Activated CD8-positive, alpha-beta T cell treated with anti-CD3 and anti-CD28 coated beads, Interleukin-2, amount 10 ng/mL, durations not matched to agents 7 days and 5 days (primary cell): ENCODE data around the gene MRTFA. TPM values are rescaled to one million over a fixed set of nuclear protein-coding genes. Genes with fewer than 3 reads are reported as not detected.
"Not testable (repeated sequence)": the region's sequence is repeated elsewhere in the genome, so short reads cannot be mapped to it uniquely, and the experiment has no call there.

Experiments
- ATAC-seq: fragments of 150-1000 bp; cut with Tn5 transposase; one replicate; pipeline ENCODE4 v1.10.0; 2021; ENCODE audit warnings: moderate library complexity
- CTCF ChIA-PET: fragments of 350-600 bp; sonication (Branson Sonifier 250); formaldehyde crosslinking; loops from one replicate; lab custom pipeline; 2021; ENCODE audit warnings: antibody characterized with exemption; lab: Charles Lee
- POLR2A ChIA-PET: fragments of 350-600 bp; sonication (Branson Sonifier 250); formaldehyde crosslinking; loops from one replicate; lab custom pipeline; 2021; ENCODE audit warnings: antibody characterized with exemption; lab: Charles Lee
- DNase-seq: peaks from one replicate; pipeline ENCODE4 v3.0.0-alpha.2; 2020
- H3K27ac Mint-ChIP-seq: one replicate; pipeline ENCODE4 v1.8.0; 2021; ENCODE audit warnings: mild to moderate bottlenecking, mixed read lengths
- H3K27me3 Mint-ChIP-seq: one replicate; pipeline ENCODE4 v1.8.0; 2021; ENCODE audit warnings: low read depth, mixed read lengths
- H3K36me3 Mint-ChIP-seq: one replicate; pipeline ENCODE4 v1.8.0; 2021; ENCODE audit warnings: low read depth, mixed read lengths
- H3K4me1 Mint-ChIP-seq: one replicate; pipeline ENCODE4 v1.8.0; 2021; ENCODE audit warnings: low read depth, mixed read lengths
- H3K4me3 Mint-ChIP-seq: one replicate; pipeline ENCODE4 v1.8.0; 2021; ENCODE audit warnings: mild to moderate bottlenecking, mixed read lengths
- H3K9me3 Mint-ChIP-seq: one replicate; pipeline ENCODE4 v1.8.0; 2022; ENCODE audit warnings: mixed read lengths; ENCODE audit not compliant: insufficient read depth
- total RNA-seq, 2 experiments: library from RNA; stranded (reverse); gene quantifications; one replicate each; pipeline ENCODE4 v1.2.3, GENCODE V29; 2021

The MRTFA gene
- total RNA-seq, 2 experiments from 2014 or later: 65.0 to 65.1 TPM

- POLR2A ChIA-PET: no interaction called here
- CTCF ChIA-PET: interaction anchor here (0.9 to 1.3 kb wide), 2 partner anchors 14 to 93 kb away, joined by 3 read pairs; no protein-coding TSS in a partner anchor
Observed at GRCh38 chr22:40626851-40627250, 9.7 kb downstream of the MRTFA start.

DNA sequence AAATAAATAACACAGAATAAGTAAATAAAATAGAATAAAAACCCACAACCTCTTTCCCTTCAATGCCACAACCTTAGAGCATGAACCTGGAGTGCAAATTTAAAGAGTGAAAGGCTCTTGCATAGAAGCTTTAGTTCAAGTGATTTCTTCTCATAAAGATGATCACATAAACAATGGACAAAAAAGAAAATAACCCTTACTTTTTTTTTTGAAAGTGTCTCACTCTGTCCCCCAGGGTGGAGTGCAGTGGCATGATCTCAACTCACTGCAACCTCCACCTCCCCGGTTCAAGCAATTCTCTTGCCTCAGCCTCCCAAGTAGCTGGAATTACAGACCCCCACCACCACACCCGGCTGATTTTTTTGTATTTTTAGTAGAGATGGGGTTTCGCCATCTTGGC lies 10.7 kb downstream of the MRTFA start:
- DNase-seq, H3K27me3 Mint-ChIP-seq, H3K27ac Mint-ChIP-seq, ATAC-seq, POLR2A ChIA-PET, H3K4me3 Mint-ChIP-seq, H3K36me3 Mint-ChIP-seq, H3K9me3 Mint-ChIP-seq, H3K4me1 Mint-ChIP-seq, CTCF ChIA-PET: not testable (repeated sequence)

More at GRCh38 chr22:40626851-40627250, 9.7 kb downstream of the MRTFA start:
- H3K36me3 Mint-ChIP-seq: peaks cover 4% of the 10 kb centered on the region
- DNase-seq (no peak), ATAC-seq (no peak)
- peaks cover 5% of the 10 kb centered on the region for H3K4me1 Mint-ChIP-seq
- H3K4me3 Mint-ChIP-seq: no peak overlapping the region
- H3K27ac Mint-ChIP-seq: no peak overlapping the region
- no peaks in the 10 kb centered on the region for H3K27me3 Mint-ChIP-seq
- H3K9me3 Mint-ChIP-seq: no peaks in the 10 kb centered on the region

DNA sequence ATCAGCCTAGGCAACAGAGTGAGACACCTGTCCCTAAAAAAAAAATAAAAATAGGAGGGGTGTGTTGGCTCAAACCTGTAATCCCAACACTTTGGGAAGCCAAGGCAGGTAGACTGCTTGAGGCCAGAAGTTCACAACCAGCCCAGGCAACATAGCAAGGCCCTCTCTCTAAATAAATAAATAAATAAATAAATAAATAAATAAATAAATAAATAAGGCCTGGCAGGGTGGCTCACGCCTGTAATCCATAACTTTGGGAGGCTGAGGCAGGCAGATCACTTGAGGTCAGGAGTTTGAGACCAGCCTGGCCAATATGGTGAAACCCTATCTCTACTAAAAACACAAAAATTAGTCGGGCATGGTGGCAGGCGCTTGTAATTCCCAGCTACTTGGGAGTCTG lies 11.2 kb downstream of the MRTFA start:
- H3K4me3 Mint-ChIP-seq, ATAC-seq, H3K9me3 Mint-ChIP-seq, H3K4me1 Mint-ChIP-seq, POLR2A ChIA-PET, H3K27ac Mint-ChIP-seq, DNase-seq, H3K27me3 Mint-ChIP-seq, CTCF ChIA-PET: not testable (repeated sequence)
- H3K36me3 Mint-ChIP-seq: peaks cover 10% of the 10 kb centered on the region

GRCh38 chr22:40624770-40625169 lies 11.7 kb downstream of the MRTFA start:
- Mint-ChIP-seq H3K4me1 (peaks cover 5% of the 10 kb centered on the region), H3K36me3 (peaks cover 10% of the 10 kb centered on the region), H3K4me3 (no peak overlapping the region), H3K27ac (no peak overlapping the region), H3K27me3 (no peaks in the 10 kb centered on the region), H3K9me3 (no peaks in the 10 kb centered on the region)
- ChIA-PET POLR2A (no interaction called here), CTCF (no interaction called here)
- ATAC-seq (no peak), DNase-seq (no peak)

GRCh38 chr22:40621309-40622151 lies 15.0 kb downstream of the MRTFA start:
- ChIA-PET POLR2A (no interaction called here), CTCF (interaction anchor here (0.5 to 1.1 kb wide), 2 partner anchors 57 to 199 kb away, joined by 3 read pairs; no protein-coding TSS in a partner anchor)
- Mint-ChIP-seq H3K4me3 (no peak overlapping the region), H3K4me1 (peaks cover 5% of the 10 kb centered on the region), H3K27ac (no peak overlapping the region), H3K36me3 (peaks cover 20% of the 10 kb centered on the region), H3K27me3 (no peaks in the 10 kb centered on the region), H3K9me3 (no peaks in the 10 kb centered on the region)
- ATAC-seq (no peak), DNase-seq (no peak)

DNA sequence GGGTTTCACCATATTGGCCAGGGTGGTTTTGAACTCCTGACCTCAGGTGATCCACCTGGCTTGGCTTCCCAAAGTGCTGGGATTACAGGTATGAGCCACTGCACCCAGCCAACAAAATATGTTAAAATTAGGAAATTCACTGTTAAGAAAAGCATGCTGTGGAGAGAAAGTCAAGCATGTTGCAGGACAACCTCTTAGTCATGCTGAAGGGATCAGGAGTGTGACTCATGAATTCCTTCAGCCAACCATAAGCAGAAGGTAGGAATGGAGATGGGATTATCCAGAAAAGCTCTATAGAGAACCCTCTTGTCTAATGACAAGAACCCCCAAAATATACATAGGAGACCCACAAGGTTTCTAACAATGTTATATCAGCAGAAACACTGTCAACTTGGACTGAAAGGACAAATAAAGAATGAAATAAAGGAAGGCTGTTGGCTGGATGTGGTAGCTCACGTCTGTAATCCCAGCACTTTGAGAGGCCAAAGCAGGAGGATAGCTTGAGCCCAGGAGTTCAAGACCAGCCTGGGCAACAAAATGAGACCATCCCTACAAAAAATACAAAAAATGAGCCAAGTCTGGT lies 16.0 kb downstream of the MRTFA start:
- ChIA-PET CTCF (interaction anchor here (0.5 to 1.1 kb wide), 2 partner anchors 56 to 200 kb away, joined by 3 read pairs; no protein-coding TSS in a partner anchor), POLR2A (no interaction called here)
- DNase-seq (no peak), ATAC-seq (no peak)
- peaks cover 5% of the 10 kb centered on the region for H3K4me1 Mint-ChIP-seq
- peaks cover 20% of the 10 kb centered on the region for H3K36me3 Mint-ChIP-seq
- H3K4me3 Mint-ChIP-seq: no peak overlapping the region
- no peaks in the 10 kb centered on the region for H3K27me3 Mint-ChIP-seq
- no peaks in the 10 kb centered on the region for H3K9me3 Mint-ChIP-seq
- no peak overlapping the region for H3K27ac Mint-ChIP-seq

GRCh38 chr22:40618400-40618799 lies 18.1 kb downstream of the MRTFA start:
- ChIA-PET CTCF (no interaction called here), POLR2A (no interaction called here)
- no peaks in the 10 kb centered on the region for H3K27me3 Mint-ChIP-seq
- H3K4me3 Mint-ChIP-seq: no peak overlapping the region
- DNase-seq: no peak
- peaks cover 20% of the 10 kb centered on the region for H3K36me3 Mint-ChIP-seq
- H3K4me1 Mint-ChIP-seq: peaks cover 5% of the 10 kb centered on the region
- no peak overlapping the region for H3K27ac Mint-ChIP-seq
- H3K9me3 Mint-ChIP-seq: no peaks in the 10 kb centered on the region
- no peak for ATAC-seq

DNA sequence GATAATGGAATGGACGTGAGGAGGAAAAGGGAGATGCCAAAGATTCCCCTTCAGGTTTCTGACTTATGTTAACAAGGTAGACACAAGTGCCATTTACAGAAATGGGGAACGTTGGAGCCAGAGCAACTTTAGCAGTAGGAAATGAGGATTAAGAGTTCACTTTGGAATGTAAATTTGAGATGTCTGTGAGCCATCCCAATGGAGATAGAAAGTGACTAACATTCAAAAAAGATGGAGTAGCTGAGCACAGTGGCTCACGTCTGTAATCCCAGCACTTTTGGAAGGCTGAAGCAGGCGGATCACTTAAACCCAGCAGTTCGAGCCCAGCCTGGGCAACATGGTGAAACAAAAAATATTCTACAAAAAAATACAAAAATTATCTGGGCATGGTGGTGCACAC lies 19.9 kb downstream of the MRTFA start:
- no peak for DNase-seq
- peaks cover 16% of the 10 kb centered on the region for H3K36me3 Mint-ChIP-seq
- no peaks in the 10 kb centered on the region for H3K9me3 Mint-ChIP-seq
- ChIA-PET POLR2A (no interaction called here), CTCF (interaction anchor here (0.7 to 1.5 kb wide), 2 partner anchors 10 to 128 kb away, joined by 3 to 6 read pairs; no protein-coding TSS in a partner anchor)
- no peak overlapping the region for H3K27ac Mint-ChIP-seq
- ATAC-seq: no peak
- peaks cover 9% of the 10 kb centered on the region for H3K4me1 Mint-ChIP-seq
- H3K27me3 Mint-ChIP-seq: no peaks in the 10 kb centered on the region
- H3K4me3 Mint-ChIP-seq: no peak overlapping the region

GRCh38 chr22:40613067-40613466 lies 23.5 kb downstream of the MRTFA start:
- Mint-ChIP-seq H3K27me3 (no peaks in the 10 kb centered on the region), H3K27ac (no peak overlapping the region), H3K36me3 (peaks cover 2% of the 10 kb centered on the region), H3K4me3 (no peak overlapping the region), H3K9me3 (no peaks in the 10 kb centered on the region), H3K4me1 (peaks cover 5% of the 10 kb centered on the region)
- ChIA-PET POLR2A (no interaction called here), CTCF (interaction anchor here (0.6 to 1.4 kb wide), 2 partner anchors 14 to 645 kb away, joined by 3 read pairs; no protein-coding TSS in a partner anchor)
- ATAC-seq (no peak), DNase-seq (no peak)

GRCh38 chr22:40612291-40612751 lies 24.2 kb downstream of the MRTFA start:
- Mint-ChIP-seq H3K27me3 (no peaks in the 10 kb centered on the region), H3K36me3 (no peaks in the 10 kb centered on the region), H3K4me3 (no peak overlapping the region), H3K27ac (no peak overlapping the region), H3K9me3 (no peaks in the 10 kb centered on the region), H3K4me1 (peaks cover 7% of the 10 kb centered on the region)
- CTCF ChIA-PET: interaction anchor here (1.4 to 2.0 kb wide), 2 partner anchors 15 to 176 kb away, joined by 3 to 6 read pairs; no protein-coding TSS in a partner anchor
- POLR2A ChIA-PET: no interaction called here
- DNase-seq: no peak
- no peak for ATAC-seq

DNA sequence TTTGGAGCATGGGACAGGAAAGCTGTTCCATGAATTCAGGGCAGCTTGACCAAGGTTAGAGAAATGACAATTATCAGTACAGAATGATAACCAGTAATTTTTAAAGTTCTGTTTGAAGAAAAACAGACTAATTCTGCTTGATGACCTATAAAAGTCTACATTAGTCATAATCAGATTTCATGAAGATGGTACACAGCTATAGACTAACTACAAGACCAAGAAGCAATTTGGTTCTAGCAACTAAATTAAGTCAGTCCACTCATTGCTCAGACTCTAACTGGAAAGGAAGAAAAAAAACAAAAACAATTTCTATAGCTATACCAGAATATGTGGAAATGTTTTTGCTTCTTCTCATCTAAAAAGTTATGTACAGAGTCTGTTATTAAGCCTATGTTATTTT lies 24.9 kb downstream of the MRTFA start:
- no peaks in the 10 kb centered on the region for H3K27me3 Mint-ChIP-seq
- no peak overlapping the region for H3K27ac Mint-ChIP-seq
- H3K4me1 Mint-ChIP-seq: peaks cover 7% of the 10 kb centered on the region
- H3K36me3 Mint-ChIP-seq: no peaks in the 10 kb centered on the region
- ChIA-PET POLR2A (interaction anchor here (1.1 kb wide), 1 partner anchor 54 kb away, joined by 3 read pairs; no protein-coding TSS in a partner anchor), CTCF (interaction anchor here (1.4 to 2.0 kb wide), 2 partner anchors 16 to 175 kb away, joined by 3 to 6 read pairs; no protein-coding TSS in a partner anchor)
- H3K9me3 Mint-ChIP-seq: no peaks in the 10 kb centered on the region
- DNase-seq: no peak
- H3K4me3 Mint-ChIP-seq: no peak overlapping the region
- ATAC-seq: no peak
